T follicular helper cell (primary cell): Measurements from ENCODE around the gene ALX3.
A peak's percentile ranks its signal among the peaks of the same experiment; 100 is the strongest.

Experiments
- DNase-seq: peaks from one replicate; pipeline ENCODE4 v3.0.0-alpha.2; 2020; ENCODE audit warnings: low read depth

ALX3 gene

DNA sequence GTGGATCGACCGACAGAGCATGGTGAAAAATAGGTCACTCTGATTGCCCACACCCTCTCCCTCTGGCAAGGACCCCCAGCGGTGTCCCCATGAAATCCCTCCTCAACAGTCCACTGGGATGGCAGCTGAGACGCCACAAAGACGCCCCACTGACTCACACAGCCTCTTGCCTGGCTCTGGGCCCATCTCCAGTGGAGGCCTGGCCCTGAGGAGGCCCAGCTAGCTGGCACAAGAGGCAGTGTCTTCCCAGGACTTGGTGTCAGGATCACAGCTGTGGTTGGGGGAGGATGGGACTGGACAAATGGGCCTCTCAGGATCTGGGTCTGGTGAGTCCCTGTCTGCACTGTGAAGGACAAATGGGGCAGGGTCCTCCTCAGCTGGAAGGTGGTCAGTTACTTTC, 4.6 kb downstream of the ALX3 start:
- DNase-seq, result no peak

DNA sequence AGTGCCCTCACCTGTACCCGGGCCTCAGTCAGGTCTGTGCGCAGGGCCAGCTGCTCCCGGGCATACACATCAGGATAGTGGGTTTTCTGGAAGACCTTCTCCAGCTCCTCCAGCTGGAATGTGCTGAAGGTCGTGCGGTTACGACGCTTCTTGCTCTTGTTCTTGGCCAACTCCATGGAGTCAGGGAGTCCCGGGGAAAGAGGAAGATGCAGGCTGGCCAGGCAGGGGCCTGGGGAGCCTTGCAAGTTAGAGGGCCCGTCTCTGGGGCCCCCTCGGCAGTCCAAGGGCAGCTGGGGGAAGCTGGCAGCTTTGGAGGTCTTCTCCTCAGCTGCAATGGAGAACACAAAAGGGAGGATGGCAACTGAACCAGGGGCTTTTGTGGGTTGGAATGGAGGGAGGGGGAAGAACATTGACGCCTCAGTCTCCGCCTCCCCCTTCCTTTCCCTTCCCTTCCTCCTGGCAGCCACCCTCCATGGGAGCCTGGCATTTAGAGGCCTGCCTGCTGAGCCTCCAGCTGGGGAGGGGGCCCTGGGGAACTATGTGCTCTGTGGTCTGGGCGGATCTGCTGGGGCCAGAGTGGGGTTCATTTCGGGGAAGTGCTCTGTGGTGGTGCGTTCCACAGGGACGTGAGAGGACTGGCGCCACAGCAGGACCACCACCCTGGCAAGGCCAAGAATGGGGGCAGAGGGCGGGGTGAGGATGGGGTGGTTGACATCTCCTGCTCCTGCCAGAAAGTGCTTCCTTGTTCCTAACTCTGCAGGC, 5.7 kb downstream of the ALX3 start:
- no peak for DNase-seq

DNA sequence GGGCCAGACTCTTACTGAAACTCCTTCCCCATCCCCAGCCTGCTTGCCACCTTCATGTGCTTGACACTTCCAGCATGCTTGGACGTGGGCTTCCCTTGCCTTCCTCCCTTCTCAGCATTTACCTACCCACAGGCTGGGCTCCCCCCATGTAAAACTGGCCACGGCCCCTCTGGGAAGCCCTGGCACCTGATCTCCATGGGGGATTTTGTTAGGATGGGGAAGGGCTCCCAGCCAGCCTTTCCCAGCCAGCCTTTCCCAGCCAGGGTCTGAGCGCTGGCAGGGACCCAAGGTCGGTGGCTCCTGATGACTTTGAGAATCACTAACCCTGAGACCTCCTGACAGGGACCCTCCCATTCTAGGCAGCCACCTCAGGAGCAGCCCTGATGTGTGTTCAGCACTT, 6.7 kb downstream of the ALX3 start:
- DNase-seq, result no peak

DNA sequence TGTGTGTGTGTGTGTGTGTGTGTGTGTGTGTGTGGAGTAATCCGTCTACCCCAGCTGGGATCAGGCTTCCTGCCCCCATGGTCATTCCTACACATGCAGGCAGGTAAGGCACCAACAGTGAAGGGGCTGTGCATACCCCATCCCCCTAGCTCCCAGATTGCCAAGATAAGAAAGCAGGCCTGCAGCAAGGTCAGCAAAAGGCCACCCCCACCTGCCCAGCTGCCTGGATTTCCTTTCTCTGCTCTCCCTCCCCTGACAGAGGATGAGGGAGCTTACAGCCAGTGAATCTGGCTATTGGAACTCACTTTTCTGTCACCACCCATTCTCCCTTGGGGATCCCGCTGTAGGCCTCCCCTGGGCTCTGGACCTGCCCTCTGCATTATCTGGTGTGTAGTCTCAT, 7.9 kb downstream of the ALX3 start:
- DNase-seq, result no peak

DNA sequence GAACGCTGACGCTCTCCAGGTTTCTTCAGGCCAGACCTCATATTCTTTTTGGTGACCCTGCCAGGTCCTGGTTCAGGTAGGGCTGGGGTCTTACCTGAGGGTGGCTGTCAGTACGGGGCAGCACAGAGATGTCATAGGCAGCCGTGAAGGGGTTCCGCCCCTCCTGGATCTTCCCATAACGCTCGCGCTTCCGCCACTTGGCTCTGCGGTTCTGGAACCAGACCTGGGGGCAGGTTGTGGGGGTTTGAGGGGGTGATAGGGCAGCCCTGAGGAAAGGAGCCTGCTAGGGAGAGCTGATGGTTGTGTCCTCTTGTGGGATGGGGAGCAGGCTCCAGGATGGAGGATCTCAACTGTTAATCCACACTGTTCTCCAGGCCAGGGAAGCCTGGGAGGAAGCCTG, 9.1 kb downstream of the ALX3 start:
- DNase-seq, result no peak

DNA sequence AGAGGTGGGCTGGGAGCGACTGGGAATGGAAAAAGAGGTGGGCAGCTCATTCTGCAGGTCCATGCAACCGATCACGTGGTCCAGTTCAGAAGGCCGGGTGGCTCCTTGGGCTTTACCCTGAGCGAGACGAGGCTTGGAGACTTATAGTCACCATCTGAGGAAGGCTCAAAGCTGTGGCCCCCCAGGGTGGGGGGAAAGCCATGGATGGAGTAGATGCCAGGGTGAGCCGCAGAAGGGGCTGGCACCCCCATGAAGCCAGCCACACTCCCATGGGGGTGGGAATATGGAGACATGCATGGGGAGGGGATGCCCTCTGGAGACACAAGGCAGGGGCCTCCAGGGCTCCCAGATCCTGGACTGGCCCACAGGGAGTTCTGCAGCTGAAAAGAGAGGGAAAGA, 9.8 kb downstream of the ALX3 start:
- DNase-seq, result no peak

DNA sequence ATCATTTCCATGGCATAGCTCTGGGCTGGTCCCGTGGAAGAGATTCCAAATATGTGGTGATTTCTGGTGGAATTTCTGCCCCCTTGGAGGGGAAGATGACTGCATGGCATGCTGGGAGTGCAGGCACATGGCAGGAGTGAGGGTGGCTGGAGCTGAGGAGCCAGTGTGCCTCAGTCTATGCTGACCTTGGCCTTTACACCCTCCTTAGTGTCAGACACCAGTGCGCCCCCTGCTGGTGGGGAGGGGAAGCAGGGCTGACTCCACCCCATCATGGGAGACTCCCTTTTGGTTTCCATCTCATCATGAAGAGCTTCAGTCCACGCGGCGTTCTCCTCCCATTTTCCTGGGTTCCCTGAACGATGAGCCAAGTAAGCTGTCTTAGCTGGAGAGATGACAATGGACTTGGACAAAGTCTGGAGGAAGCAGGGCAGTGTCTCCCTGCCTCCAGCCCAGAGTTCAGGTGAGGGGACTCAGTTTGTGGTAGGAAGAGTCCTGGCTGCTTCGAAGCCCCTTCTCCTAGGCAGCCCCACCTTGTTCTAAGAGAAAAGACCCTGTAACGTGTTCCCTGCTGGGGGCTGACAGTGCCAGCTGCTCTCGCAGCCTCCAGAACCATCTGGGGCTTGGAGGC, 10.3 kb downstream of the ALX3 start:
- DNase-seq, result peak; percentile 61

DNA sequence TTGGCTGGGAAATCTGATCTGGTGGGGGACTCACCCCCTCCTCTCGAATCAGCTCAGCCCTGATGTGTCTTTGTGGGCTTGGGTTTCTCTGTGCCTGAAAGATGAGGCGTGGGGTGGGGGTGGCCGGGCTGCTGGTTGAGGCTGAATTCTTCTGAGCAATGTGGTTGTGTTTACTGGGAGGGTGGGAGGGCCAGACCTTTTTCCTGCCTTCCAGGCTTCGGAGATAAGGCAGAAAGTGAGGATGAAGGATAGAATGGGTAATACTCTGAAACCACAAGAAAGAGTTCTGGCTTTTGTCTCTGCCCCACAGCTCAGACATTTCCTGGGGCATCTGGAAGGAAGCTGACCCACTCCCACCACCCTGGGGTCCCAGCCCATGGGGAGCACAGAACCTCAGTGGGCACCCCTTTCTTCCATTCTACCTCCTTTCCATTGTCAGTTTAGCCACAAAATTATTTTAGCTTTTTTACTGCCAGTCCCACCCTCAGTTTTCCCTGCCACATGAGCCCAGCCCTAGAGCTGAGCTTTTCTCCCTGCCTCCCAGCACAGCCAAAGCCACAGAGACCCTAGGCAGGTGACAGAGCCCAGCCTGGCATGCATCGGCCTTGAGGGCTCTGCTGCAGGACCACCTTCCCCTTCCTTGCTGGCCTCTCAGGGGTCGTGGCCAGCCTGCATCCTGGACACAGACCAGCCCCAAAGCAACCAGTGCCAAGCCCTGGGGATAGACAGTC, 11.2 kb downstream of the ALX3 start:
- DNase-seq, result no peak

DNA sequence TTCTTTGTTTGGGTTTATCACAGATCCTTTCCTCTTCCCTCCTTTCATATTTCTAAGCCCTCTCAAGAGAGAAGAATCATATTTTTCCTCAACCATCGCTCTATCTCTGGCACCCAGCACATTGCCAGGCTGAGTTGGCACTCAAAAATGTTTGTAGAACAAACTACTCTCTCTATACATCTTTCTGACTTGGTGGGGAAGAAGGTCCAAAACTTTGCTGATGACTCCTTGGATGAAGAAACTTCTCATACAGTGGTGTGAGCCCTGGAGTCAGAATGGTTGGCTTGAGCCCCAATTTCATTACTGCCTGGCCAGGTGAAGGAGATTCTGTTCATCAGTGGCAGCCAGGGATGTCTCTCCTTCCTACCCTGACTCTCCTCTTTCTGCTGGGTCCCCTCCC, 11.9 kb downstream of the ALX3 start:
- DNase-seq, result no peak

DNA sequence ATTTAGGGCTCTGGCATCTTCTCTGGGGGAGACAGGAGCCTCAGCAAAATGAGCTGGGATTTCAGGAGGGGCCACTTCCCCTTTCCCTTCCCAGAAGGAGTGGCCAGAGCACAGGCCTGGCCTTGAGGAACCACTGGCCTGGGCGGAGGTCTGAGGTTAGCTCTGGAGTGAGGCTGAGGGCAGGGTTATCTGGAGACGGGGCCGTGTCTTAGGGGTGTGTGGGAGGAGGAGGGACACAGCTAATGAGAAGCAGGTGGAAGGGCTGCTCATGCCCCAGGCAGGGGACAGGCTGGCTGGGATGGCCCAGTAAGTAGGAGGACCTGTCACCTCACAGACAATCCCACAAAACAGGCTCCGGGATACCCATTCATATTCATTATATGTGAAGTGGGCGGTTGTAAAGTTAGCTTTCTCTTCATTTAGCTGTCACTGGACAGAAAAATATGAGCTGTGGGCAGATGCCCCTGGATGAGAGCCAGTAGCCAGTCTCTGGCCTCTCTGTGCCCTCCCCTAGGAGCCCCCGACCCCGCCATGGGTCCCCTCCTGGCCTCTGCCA, 12.4 kb downstream of the ALX3 start:
- DNase-seq, result no peak

DNA sequence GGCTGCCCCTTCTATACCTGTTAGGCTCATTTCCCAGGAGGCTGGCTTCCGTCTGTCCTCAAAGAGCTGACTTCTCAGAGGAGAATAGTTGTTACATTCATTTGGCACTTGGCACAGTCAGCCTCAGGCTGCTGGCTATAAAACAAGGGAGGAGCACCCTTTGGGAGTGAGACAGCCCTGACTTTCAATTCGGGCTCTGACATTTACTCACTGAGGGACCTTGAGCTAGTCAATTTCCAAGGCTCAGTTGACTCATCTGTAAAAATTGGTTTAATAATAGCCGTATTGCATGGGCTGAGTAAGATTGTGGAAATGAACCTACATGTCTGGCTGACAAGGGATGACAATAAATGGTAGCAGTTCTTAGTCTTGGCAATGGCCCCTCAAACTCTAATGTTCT, 13.7 kb downstream of the ALX3 start:
- no peak for DNase-seq

DNA sequence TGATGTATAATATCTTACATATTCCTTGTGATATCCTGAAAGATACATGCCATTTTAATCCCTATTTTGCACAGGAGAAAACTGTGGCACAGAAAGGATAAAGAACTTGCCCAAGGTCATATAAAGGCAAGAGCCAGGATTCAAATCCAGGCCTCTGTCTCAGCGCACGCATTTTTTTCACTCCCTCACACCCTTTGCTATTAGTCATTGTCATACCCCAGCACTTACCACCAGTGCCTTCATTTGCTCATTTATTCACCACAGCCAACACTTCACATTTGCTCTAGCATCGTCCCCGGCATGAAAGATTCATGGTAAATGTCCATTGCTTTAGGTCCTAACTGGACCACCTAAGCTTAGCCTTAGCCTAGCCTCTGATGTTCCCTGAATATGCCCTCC, 14.2 kb downstream of the ALX3 start:
- DNase-seq, result no peak

DNA sequence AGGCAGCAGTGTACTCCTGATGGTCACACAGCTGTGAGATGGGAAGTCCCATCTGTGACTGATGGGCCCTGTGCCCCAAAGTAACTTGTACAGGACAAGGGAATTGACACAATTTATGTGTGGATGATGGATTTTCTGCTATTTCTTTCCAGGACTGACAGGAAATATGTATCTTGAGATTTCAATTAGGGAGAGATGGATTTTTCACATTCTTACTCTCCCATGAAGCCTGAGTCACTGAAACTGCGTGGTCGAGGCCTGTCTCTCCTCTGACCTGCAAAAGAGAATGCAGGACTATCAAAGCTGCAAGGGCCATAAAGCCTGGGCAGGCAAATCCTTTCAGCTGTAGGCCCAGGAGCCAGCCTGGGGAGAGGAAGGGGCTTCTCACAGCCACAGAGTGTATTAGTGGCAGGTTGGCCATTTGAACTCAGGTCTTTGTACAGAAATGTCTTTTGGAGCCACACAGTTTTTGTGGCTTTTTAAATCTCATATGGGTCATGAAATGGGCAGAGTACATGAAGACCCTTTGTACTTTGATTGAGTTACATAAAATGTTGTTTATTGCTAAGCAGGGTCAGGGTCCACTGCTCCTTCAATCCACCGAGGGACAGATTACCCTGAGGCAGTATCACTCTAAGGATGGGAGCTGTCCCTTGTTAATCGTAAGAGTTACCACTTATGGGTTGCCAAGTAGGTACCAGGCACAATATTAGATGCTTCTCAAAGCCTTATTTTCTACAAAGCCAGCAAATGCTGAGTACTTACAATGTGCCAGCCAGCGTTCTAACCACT, 14.8 kb downstream of the ALX3 start:
- no peak for DNase-seq

DNA sequence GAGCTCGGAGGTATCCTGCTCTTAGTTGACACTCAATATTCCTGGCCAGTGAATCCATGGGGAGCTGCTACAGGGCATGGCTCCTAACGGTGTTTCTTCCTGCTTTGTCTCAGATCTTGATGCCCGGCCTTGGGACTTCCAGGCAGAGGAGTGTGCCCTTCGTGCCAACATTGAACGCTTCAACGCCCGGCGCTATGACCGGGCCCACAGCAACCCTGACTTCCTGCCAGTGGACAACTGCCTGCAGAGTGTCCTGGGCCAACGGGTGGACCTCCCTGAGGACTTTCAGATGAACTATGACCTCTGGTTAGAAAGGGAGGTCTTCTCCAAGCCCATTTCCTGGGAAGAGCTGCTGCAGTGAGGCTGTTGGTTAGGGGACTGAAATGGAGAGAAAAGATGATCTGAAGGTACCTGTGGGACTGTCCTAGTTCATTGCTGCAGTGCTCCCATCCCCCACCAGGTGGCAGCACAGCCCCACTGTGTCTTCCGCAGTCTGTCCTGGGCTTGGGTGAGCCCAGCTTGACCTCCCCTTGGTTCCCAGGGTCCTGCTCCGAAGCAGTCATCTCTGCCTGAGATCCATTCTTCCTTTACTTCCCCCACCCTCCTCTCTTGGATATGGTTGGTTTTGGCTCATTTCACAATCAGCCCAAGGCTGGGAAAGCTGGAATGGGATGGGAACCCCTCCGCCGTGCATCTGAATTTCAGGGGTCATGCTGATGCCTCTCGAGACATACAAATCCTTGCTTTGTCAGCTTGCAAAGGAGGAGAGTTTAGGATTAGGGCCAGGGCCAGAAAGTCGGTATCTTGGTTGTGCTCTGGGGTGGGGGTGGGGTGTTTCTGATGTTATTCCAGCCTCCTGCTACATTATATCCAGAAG, 16.7 kb downstream of the ALX3 start:
- peak; percentile 38 for DNase-seq

DNA sequence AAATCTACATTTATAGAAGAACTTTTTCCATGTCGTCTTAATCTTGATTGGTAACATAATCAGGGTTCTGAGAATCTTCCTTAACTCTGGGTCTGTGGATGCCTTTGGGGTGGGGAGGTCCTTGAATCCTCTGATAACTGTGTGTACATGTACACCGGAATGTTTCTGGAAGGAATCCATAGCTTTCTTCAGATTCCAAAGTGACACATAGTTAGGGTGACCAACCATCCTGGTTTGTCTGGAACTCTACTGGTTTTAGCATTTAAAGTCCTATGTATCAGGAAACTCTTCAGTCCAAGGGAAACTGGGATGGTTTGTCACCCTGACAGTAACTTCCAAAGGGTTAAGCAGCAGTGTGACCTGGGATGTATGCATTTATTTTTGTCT, 19.2 kb downstream of the ALX3 start:
- no peak for DNase-seq

DNA sequence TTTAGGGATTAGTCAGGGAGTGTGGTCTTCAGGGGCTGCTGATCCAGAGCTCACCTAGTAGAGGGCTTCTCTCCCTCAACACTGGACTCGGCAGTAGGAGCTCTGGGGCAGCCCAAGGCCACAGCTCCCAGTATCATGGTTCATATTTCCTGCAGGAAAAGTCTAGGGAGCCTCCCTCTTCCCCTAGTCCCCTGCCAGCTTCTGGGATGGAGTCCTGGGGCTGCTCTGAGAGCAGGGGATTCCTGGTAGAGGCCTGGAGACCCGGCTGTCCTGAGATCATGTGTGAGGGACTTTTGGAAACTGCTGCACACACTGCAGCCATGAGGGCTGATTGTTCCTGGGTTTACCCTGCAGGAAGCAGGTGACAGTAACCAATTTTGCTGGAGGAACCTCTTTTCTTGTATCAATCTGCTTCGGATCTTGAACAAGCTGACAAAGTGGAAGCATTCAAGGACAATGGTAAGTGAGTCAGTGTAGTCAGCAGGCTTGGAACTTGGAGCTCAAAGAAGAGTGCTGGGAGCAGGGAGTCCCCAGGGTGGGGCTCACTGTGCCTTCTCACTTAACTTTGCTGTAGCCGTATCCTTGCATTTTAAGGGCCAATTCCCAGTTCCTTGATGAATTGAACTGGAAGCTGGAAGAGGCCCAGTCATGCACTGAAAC, 19.7 kb downstream of the ALX3 start:
- DNase-seq, result no peak

DNA sequence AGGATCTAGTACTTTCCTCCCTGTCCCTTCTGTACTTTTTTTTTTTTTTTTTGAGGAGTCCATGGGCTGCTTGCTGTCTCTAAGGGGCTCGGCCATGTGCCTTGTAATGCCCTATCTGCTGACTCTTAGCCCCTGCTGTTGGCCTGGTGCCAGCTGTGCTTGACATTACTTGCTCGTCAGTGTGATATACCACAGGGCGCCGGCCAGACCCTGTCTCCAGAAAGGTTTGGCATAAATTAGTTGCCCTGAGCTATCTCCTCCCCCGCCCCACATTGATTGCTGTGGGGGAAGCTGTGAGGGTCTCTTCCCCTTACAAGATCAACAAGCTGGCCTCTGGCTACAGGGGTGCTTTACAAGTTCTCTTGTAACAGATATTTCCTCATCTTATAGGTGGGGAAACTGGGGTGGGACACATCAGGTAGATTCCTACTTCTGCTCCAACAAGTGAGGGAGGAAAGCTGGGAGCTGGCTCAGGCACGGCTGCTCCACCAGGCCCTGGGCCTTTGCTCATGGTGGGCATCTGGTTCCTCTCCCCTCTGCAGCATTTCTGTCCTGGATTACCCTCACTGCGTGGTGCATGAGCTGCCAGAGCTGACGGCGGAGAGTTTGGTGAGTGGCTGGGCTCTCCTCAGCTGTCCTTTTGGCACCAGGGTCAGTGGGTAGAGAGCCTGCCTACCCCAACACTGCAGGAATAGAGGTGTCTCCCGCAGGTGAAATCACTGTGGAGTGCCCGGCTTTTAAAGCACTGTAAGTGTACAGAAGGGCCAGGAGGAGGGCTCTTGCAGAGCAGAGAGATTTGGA, 20.5 kb downstream of the ALX3 start:
- DNase-seq, result no peak

DNA sequence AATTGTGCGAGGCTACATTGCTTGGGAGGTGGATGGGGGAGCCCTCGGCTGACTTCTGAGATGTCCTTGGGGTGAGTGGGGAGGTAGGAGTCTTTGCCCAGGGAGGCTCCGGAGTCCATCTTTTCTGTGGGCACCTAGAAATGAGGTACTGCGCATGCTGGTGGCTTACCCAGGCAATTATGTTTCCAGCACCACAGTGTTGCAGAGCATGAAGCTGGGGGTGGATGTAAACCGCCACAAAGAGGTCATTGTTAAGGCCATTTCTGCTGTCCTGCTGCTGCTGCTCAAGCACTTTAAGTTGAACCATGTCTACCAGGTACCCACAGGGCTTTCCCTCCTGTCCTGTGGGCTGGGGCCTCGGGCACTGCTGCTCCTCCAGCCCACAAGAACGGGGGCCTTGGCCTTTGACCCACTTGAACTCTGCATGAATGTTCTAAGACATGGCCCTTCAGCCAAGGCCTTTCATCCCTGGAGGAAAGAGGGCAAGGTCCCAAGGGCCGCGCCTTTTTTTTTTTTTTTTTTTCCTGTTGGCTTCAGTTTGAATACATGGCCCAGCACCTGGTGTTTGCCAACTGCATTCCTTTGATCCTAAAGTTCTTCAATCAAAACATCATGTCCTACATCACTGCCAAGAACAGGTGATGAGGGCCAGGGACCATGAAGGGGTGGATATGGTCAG, 21.4 kb downstream of the ALX3 start:
- no peak for DNase-seq

DNA sequence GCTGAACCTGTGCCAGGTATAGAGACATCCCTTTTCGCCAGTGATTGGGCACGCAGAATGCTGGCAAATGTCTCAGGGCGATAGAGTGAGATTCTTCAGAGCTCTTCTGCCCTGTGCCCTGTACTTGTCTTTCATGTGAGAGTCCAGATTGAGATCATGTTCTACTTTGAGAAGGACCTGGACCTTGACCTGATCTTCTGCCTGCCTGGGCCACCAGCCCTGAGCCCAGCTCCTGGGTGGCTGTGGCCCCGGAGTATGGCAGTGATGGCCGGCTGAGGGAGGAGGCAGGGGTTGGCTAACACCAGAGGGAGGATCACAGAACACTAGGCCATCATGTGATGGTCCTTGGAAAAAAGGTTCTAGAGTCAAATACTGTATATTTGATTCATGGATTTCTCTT, 22.2 kb downstream of the ALX3 start:
- no peak for DNase-seq
